ENCODE measurements around the gene LGMN.
"Not testable (repeated sequence)": the region's sequence is repeated elsewhere in the genome, so short reads cannot be mapped to it uniquely, and the experiment has no call there.

LGMN gene

DNA sequence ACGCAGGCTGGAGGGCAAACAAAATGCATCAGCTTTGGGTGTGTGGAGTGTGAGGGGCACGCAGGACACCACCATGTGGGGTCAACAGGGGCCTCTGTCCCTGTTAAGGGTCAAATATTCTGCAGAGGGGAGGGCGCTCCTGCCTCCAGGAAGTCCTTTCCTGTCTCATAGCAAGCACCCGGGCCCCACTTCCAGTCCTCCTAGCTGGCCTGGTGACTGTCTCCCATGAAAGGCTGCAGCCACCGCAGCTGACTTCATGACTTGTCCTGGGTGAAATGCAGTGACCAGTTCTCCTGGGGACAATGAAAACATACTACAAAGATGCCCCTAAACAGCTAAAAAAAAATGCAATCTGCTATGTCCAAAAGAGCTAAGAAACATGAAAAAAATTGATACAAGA, 53.6 kb downstream of the LGMN start:
- no peak for DNase-seq (ENCODE audit: low read depth)

GRCh38 chr14:92693998-92694795, 54.2 kb downstream of the LGMN start:
- no peak for DNase-seq (ENCODE audit: low read depth)

- no peak for DNase-seq (ENCODE audit: low read depth)
These were observed 55.6 kb downstream of the LGMN start for GRCh38 chr14:92692822-92693226.

DNA sequence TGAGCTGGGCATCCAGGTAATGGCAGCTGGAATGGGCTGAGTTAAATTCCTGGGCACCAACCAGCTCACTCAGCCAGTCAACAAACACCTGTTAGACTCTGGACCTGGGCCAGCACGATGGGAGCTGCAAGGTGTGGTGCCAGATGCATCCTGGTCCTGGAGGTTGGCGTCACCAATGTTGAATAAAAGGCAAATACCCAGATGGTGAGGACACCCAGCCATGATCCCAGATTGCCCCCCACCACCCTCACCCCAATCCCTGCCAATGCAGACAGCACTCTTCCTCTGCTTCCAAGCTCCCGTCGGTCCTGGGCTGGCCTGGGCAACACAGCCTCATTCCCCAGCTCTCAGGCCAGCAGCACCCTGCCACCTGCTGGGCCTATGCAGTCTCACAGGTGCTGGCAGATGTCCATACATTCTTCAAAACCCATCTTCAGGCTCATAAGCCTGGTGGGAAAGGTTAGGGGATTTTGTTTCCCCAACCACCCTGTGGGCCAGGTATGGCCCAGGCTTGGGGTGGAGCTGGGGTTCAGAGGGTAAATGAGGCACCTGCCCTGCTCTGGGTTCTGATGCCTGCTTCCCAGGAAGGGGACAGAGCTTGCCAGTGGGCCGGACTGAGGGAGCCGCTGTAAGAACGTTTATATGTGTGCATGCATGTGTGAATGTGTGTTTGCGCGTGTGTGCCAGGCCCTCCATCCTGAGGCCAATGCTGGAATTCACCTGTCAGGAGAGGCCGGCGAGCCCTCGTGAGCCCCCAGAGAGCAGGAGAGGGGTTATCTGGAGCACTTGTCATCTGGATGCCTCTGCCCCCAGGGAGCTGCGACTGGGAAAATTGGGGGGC, 58.0 kb downstream of the LGMN start:
- DNase-seq (ENCODE audit: low read depth): no peak

GRCh38 chr14:92688434-92689375, 59.7 kb downstream of the LGMN start:
- DNase-seq (ENCODE audit: low read depth): no peak

- DNase-seq (ENCODE audit: low read depth): no peak
These were observed 60.6 kb downstream of the LGMN start for GRCh38 chr14:92687681-92688433.

GRCh38 chr14:92686900-92687427, 61.5 kb downstream of the LGMN start:
- peak; percentile 59 for DNase-seq (ENCODE audit: low read depth)

GRCh38 chr14:92686411-92686899, 62.0 kb downstream of the LGMN start:
- no peak for DNase-seq (ENCODE audit: low read depth)

GRCh38 chr14:92685784-92686355, 62.6 kb downstream of the LGMN start:
- no peak for DNase-seq (ENCODE audit: low read depth)

DNA sequence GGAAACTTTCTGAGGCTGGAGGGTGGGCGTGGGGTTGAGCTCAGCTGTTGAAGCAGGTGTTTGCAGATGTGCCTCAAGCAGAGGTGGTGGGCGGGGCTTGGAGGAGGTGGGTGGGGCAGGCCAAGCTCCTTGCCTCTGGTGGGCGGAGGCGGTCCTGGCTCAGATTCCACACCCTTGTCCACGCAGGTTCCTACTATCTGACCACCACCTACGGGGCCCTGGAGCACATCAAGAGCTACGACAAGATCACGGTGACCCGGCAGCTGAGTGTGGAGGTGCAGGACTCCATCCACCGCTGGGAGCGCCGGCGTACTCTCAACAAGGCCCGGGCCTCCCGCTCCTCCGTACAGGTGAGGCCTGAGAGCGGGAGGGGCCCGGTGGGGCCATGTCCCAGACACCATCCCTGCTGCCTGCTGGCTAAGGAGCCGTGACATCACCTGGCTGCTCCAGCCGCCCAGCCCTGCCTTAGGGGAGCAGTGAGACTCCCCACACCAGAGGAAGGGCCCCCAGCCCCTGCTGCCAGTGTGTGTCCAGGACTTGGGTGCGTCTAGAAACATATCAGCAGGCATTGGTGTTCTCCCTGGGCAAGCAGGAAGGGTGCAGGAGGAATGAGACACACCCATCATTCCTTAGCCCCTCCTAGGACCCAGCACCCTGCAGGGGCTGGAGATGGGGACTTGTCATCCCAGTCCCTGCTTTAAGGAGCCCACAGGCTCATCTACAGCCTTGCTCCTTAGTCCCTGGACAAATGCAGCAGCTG, 63.4 kb downstream of the LGMN start:
- no peak for DNase-seq (ENCODE audit: low read depth)

GRCh38 chr14:92683041-92683440, 65.4 kb downstream of the LGMN start:
- no peak for DNase-seq (ENCODE audit: low read depth)

DNA sequence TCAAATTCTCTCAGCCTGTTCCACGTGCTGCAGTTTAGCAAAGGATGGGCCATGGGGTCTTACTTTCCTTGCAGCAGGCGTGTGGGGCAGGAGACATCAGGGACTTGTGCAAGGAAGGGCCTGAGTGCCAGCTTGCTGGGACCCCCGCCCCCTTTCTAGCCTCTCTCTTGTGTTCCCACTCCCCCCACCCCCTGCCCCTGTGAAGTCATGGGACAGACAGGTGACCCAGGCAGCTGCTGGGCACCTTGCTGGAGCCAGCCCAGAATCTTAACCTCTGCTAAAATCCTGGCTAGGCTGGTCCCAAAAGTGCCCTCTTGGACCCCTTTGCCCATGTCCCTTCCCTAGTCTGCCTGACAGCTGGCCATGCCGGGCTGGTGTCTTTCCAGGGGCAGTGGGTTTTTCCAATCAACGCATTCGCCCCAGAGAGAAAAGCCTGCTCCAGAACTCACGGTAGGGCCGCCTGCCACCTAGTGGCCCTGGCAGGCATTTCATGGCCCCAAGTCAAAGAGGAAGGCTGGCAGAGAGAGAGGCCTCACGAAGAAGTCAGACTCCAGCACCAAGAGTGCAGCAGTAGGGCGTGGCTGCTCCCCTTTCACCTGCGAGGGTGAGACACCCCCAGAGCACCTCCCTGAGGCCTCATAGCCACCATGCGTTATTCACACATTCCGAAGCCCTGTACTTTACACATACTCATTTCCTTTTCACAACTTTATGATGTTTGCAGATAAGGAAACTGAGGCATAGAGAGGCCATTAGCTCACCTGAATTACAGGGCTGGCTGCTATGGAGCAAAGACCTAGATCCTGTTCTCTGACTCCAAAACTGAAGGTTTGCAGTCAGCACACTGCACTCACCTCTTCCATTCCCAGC, 67.4 kb downstream of the LGMN start:
- peak; percentile 72 for DNase-seq (ENCODE audit: low read depth)

- DNase-seq (ENCODE audit: low read depth): not testable (repeated sequence)
These were observed 68.1 kb downstream of the LGMN start for GRCh38 chr14:92680330-92680729.

DNA sequence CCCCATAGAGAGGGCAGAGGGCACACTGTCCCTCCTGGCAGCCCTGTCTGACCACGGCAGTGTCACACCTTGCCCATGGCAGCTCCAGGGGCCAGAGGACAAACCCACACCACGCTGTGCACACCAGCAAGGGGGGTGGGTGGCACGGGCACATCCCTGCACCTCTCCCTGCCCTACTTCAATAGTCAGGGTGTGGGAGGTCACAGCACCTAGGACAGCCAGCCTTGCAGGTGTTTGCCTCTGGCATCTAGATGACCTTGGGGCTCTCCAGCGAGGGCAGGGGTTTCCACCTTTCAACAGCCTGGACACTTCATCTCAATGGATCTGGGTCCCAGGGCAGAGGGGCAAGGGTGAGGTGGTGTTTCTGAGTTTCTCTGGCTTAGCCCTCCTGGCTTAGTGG, 69.2 kb downstream of the LGMN start:
- DNase-seq (ENCODE audit: low read depth): no peak

- no peak for DNase-seq (ENCODE audit: low read depth)
These were observed 69.7 kb downstream of the LGMN start for GRCh38 chr14:92678766-92679165.

DNA sequence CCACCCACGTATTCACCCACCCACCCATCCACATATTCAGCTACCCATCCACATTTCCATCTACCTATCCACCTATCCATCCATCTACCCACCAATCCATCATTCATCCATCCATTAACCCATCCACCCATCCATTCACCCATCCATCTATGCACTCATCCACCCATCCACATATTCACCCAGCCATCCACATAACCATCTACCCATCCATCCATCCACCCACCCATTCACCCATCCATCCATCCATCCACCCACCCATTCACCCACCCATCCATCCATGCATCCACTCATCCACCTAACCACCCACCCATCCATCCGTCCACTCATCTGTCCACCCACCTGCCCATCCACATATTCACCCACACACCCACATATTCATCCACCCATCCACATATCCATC, 70.5 kb downstream of the LGMN start:
- DNase-seq (ENCODE audit: low read depth): no peak

DNA sequence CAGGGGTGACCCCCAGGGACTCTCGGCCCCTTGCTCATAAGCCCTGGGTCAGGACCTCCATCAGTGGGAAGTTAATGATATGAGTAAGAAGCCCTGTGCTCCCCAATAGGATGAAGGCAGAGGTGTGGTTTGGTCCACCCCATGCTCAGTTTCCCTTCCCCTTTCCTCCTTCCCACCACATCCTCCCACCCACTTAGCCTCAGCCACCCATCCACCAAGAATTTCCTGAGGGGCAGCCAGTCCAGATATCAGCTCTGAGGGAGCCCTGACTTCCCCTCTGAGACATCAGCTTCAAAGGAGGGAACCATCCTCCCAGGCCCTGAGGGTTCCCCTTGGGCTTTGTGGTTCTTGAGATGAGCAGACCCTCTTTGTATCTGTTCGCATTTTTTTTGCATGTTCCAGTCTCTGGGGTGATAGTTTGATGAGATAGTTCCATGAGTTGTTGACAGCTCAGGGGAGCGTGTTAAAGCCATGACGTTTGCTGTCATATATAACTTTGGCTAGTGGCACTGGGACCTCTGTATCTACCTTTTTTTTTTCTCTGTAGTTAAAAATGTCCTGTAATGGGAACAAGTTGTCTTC, 71.2 kb downstream of the LGMN start:
- peak; percentile 75 for DNase-seq (ENCODE audit: low read depth)

DNA sequence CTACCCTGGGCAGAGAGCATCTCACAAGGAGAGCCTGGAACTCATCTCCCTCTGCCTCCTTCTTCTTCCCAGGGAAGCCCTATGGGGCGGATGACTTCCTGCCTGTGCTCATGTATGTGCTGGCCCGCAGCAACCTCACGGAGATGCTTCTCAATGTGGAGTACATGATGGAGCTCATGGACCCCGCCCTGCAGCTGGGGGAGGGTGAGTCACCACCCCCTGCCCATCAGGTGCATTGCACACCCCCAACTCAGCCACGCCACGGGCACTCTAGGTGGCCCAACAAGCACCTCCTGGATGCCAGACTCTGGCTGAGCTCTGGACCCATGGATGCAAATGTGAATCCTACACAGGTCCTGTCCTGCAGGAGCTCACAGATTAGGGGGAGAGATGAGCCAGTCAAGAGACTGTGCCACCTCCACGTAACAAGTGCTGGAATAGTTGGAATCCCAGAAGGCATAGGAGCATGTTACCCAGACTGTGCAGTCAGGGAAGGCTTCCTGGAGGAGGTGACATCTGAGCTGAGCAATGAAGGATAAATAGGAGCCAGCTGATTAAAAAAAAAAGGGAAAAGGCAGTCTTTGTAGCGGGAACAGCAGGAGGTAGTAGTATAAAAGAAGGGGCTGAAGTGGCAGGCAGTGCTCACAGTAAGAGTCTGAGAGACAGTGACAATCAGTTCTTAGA, 71.9 kb downstream of the LGMN start:
- no peak for DNase-seq (ENCODE audit: low read depth)

Measured in activated T-cell treated with anti-CD3 and anti-CD28 coated beads for 48 hours (primary cell).